Endodermal cell (in vitro differentiated cells): ENCODE data around the gene NLK. TPM values are rescaled to one million over a fixed set of nuclear protein-coding genes. Genes with fewer than 3 reads are reported as not detected.
A peak's percentile ranks its signal among the peaks of the same experiment; 100 is the strongest.

Experiments
- DNase-seq: peaks from one replicate; pipeline ENCODE4 v3.0.0-alpha.2; 2017
- H3K27ac ChIP-seq: 2 replicates; pipeline ENCODE4 v1.5.1; 2013; ENCODE audit warnings: mild to moderate bottlenecking, low read depth, low read length, moderate library complexity
- H3K27me3 ChIP-seq: 2 replicates; pipeline ENCODE4 v1.6.1; 2013; ENCODE audit warnings: mild to moderate bottlenecking, low read length, moderate library complexity; ENCODE audit not compliant: insufficient read depth, control insufficient read depth, poor library complexity, severe bottlenecking
- H3K36me3 ChIP-seq: 2 replicates; pipeline ENCODE4 v1.7.0; 2013; ENCODE audit warnings: mild to moderate bottlenecking, low read length, moderate library complexity; ENCODE audit not compliant: control insufficient read depth, insufficient read depth
- H3K4me1 ChIP-seq: one replicate; pipeline ENCODE4 v1.7.0; 2013; ENCODE audit warnings: low read length; ENCODE audit not compliant: control insufficient read depth, insufficient read depth
- H3K4me3 ChIP-seq: 2 replicates; pipeline ENCODE4 v1.5.1; 2013; ENCODE audit warnings: mild to moderate bottlenecking, low read length, moderate library complexity
- H3K9ac ChIP-seq: 2 replicates; pipeline ENCODE4 v1.6.1; 2013; ENCODE audit warnings: mild to moderate bottlenecking, low read length, moderate library complexity; ENCODE audit not compliant: poor library complexity, severe bottlenecking; ENCODE audit errors: extremely low read depth
- H3K9me3 ChIP-seq: 2 replicates; pipeline ENCODE4 v1.6.1; 2013; ENCODE audit warnings: mild to moderate bottlenecking, low read length, moderate library complexity; ENCODE audit not compliant: control insufficient read depth
- H3K27ac Mint-ChIP-seq: 2 replicates; pipeline ENCODE4 v1.8.0; 2020; ENCODE audit warnings: mixed read lengths
- H3K27me3 Mint-ChIP-seq: 2 replicates; pipeline ENCODE4 v1.8.0; 2021; ENCODE audit warnings: mild to moderate bottlenecking, mixed read lengths; ENCODE audit not compliant: insufficient read depth
- H3K36me3 Mint-ChIP-seq: 2 replicates; pipeline ENCODE4 v1.8.0; 2020; ENCODE audit warnings: low read depth, mixed read lengths
- H3K4me1 Mint-ChIP-seq: 2 replicates; pipeline ENCODE4 v1.8.0; 2020; ENCODE audit warnings: mixed read lengths
- H3K4me3 Mint-ChIP-seq: 2 replicates; pipeline ENCODE4 v1.8.0; 2020; ENCODE audit warnings: mild to moderate bottlenecking, moderate library complexity, mixed read lengths
- H3K9me3 Mint-ChIP-seq: 2 replicates; pipeline ENCODE4 v1.8.0; 2020; ENCODE audit warnings: mild to moderate bottlenecking, mixed read lengths
- CTCF ChIP-seq: fragments of 200-600 bp; sonication (generic); conservative IDR thresholded peaks from 2 replicates; pipeline ENCODE4 v1.5.0; 2021; ENCODE audit warnings: antibody characterized with exemption, mild to moderate bottlenecking
- WGBS, 2 experiments: methylation state at CpG; one replicate each; pipeline versions ENCODE4 v1.1.5 to v1.1.7; 2013; ENCODE audit warnings: missing lambda C conversion rate in 2 of 2, mixed read lengths in 1 of 2; ENCODE audit not compliant: insufficient coverage in 1 of 2, insufficient read length in 1 of 2; 5-methylcytosine and 5-hydroxymethylcytosine counted together
- total RNA-seq, 2 donors: library from RNA; stranded (reverse); fragmentation: NEBNext Ultra II Directional in 1 of 2; extraction: Animal tissue kit (Norgen Biotek cat#: 25700) in 1 of 2; gene quantifications; 2 replicates in 1 of 2; 3 replicates in 1 of 2; pipeline ENCODE4 v1.2.1, GENCODE V29; 2021

The NLK gene
- total RNA-seq, 2 donors from 2014 or later = 49.2 to 50.3 TPM

GRCh38 chr17:28170771-28171170 is 128.3 kb downstream of the NLK start:
- H3K27ac ChIP-seq = no peak overlapping the region
- no peak overlapping the region for H3K9ac ChIP-seq
- Mint-ChIP-seq H3K36me3 (peaks cover 33% of the 10 kb centered on the region), H3K4me1 (peaks cover 24% of the 10 kb centered on the region), H3K27me3 (no peaks in the 10 kb centered on the region), H3K4me3 (no peak overlapping the region), H3K27ac (no peak overlapping the region), H3K9me3 (no peaks in the 10 kb centered on the region)
- no peak for DNase-seq
- H3K36me3 ChIP-seq = peaks cover 46% of the 10 kb centered on the region
- no peaks in the 10 kb centered on the region for H3K27me3 ChIP-seq
- H3K9me3 ChIP-seq = no peaks in the 10 kb centered on the region
- no peak overlapping the region for H3K4me3 ChIP-seq
- H3K4me1 ChIP-seq = no peaks in the 10 kb centered on the region
- TF ChIP-seq CTCF = no peak

GRCh38 chr17:28173031-28173561 is 130.6 kb downstream of the NLK start:
- no peak overlapping the region for H3K4me3 Mint-ChIP-seq
- H3K4me1 Mint-ChIP-seq = peaks cover 24% of the 10 kb centered on the region
- peak overlapping the region; percentile 62 for H3K27ac Mint-ChIP-seq
- no peaks in the 10 kb centered on the region for H3K9me3 ChIP-seq
- no peaks in the 10 kb centered on the region for H3K4me1 ChIP-seq
- peaks cover 49% of the 10 kb centered on the region for H3K36me3 ChIP-seq
- H3K27me3 ChIP-seq = no peaks in the 10 kb centered on the region
- no peaks in the 10 kb centered on the region for H3K27me3 Mint-ChIP-seq
- no peak overlapping the region for H3K9ac ChIP-seq
- H3K27ac ChIP-seq = peak overlapping the region; percentile 0
- peaks cover 42% of the 10 kb centered on the region for H3K36me3 Mint-ChIP-seq
- DNase-seq = no peak
- H3K9me3 Mint-ChIP-seq = no peaks in the 10 kb centered on the region
- TF ChIP-seq CTCF = no peak
- H3K4me3 ChIP-seq = no peak overlapping the region
- 42 to 50% methylated on average over 2 to 3 of the region's 3 CpGs for WGBS, 2 experiments

DNA sequence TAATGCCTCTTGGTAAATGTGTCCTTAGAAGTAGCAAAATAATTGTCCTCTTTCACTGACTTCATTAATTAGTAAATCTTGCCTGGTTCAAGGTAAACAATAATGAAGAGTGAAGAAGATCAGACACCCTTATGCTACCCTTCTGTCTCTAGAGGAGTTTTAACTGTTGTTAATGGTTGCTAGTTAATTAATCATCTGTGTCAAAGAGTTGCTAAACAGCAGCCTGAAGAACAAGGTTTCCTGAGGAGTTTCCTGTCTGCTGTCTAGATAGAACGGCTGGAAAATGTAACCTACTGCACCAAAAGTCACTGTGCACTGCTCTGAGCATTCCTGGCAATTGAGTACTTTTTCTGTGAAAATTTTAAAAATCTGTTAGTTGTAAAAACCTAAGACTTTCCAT is 131.3 kb downstream of the NLK start:
- no peak overlapping the region for H3K9ac ChIP-seq
- Mint-ChIP-seq H3K27ac (peak overlapping the region; percentile 70), H3K27me3 (no peaks in the 10 kb centered on the region), H3K36me3 (peaks cover 43% of the 10 kb centered on the region), H3K9me3 (no peaks in the 10 kb centered on the region), H3K4me1 (peaks cover 24% of the 10 kb centered on the region), H3K4me3 (no peak overlapping the region)
- H3K36me3 ChIP-seq = peaks cover 52% of the 10 kb centered on the region
- H3K4me3 ChIP-seq = no peak overlapping the region
- TF ChIP-seq CTCF = no peak
- peak overlapping the region; percentile 0 for H3K27ac ChIP-seq
- DNase-seq = no peak
- H3K27me3 ChIP-seq = no peaks in the 10 kb centered on the region
- H3K4me1 ChIP-seq = no peaks in the 10 kb centered on the region
- WGBS, 2 experiments = 53 to 56% methylated on average over 1 of the region's 1 CpG
- no peaks in the 10 kb centered on the region for H3K9me3 ChIP-seq
